Activated B cell treated with CpG ODN at 0.5 μM for 24 hours (primary cell): Measurements from ENCODE around the gene NKX2-2. TPM values are rescaled to one million over a fixed set of nuclear protein-coding genes. Genes with fewer than 3 reads are reported as not detected.

Experiments
- ATAC-seq: fragments of 200-7000 bp; cut with Tn5 transposase; one replicate; pipeline ENCODE4 v1.10.0; 2021; ENCODE audit warnings: low read depth, mild to moderate bottlenecking, moderate library complexity
- CTCF ChIA-PET: fragments of 350-600 bp; sonication (Branson Sonifier 250); formaldehyde crosslinking; loops from one replicate; lab custom pipeline; 2021; ENCODE audit warnings: antibody characterized with exemption; lab: Charles Lee
- POLR2A ChIA-PET: fragments of 350-600 bp; sonication (Branson Sonifier 250); formaldehyde crosslinking; loops from one replicate; lab custom pipeline; 2021; ENCODE audit warnings: antibody characterized with exemption; lab: Charles Lee
- DNase-seq: peaks from one replicate; pipeline ENCODE4 v3.0.0; 2022
- H3K27ac Mint-ChIP-seq: one replicate; pipeline ENCODE4 v1.8.0; 2020; ENCODE audit warnings: mixed read lengths
- H3K27me3 Mint-ChIP-seq: one replicate; pipeline ENCODE4 v1.8.0; 2021; ENCODE audit warnings: mixed read lengths
- H3K36me3 Mint-ChIP-seq: one replicate; pipeline ENCODE4 v1.8.0; 2021; ENCODE audit warnings: low read depth, mixed read lengths
- H3K4me1 Mint-ChIP-seq: one replicate; pipeline ENCODE4 v1.8.0; 2021; ENCODE audit warnings: mixed read lengths
- H3K4me3 Mint-ChIP-seq: one replicate; pipeline ENCODE4 v1.8.0; 2020; ENCODE audit warnings: mild to moderate bottlenecking, mixed read lengths
- H3K9me3 Mint-ChIP-seq: one replicate; pipeline ENCODE4 v1.8.0; 2020; ENCODE audit warnings: mixed read lengths
- intact Hi-C: fragments of 100-400 bp; cut with micrococcal nuclease; formaldehyde crosslinking; loops from one replicate; pipeline ENCODE4 v1.15.1; 2024
- total RNA-seq: library from RNA; stranded (reverse); gene quantifications from 2 replicates; pipeline ENCODE4 v1.2.3, GENCODE V29; 2022
- TF ChIP-seq, protein P1 (sequence below): fragments of 200-600 bp; IDR thresholded peaks from one replicate; pipeline ENCODE4 v1.8.0; 2022; ENCODE audit warnings: antibody characterized with exemption, mild to moderate bottlenecking

Gene NKX2-2
- total RNA-seq, 1 donor from 2014 or later = not detected

DNA sequence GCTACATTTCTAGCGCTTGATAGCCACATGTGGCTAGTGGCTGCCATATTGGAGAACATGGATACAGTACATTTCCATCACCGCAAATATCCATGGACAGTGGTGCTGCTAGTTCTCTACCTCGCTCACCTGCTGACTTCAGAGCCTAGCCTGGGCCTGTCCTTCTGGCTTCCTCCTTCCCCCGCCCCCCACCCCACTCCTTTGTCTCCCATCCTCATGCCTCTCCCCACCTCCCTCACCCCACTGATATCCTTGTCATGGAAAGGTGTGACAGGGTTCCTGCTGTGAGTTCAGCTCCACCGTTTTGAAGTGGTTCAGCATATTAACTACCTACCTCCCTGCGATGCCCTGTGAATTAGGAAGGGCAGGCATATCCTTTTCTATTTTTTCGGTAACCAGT lies 14.2 kb downstream of the NKX2-2 start:
- peaks cover under 1% of the 10 kb centered on the region for H3K4me1 Mint-ChIP-seq
- intact Hi-C loops = loop anchor here (10.0 kb wide), 1 partner anchor 835 kb away; no protein-coding TSS in a partner anchor
- DNase-seq (no peak), ATAC-seq (no peak)
- ChIA-PET POLR2A (no interaction called here), CTCF (no interaction called here)
- no peak overlapping the region for H3K4me3 Mint-ChIP-seq
- TF ChIP-seq, protein P1, sequence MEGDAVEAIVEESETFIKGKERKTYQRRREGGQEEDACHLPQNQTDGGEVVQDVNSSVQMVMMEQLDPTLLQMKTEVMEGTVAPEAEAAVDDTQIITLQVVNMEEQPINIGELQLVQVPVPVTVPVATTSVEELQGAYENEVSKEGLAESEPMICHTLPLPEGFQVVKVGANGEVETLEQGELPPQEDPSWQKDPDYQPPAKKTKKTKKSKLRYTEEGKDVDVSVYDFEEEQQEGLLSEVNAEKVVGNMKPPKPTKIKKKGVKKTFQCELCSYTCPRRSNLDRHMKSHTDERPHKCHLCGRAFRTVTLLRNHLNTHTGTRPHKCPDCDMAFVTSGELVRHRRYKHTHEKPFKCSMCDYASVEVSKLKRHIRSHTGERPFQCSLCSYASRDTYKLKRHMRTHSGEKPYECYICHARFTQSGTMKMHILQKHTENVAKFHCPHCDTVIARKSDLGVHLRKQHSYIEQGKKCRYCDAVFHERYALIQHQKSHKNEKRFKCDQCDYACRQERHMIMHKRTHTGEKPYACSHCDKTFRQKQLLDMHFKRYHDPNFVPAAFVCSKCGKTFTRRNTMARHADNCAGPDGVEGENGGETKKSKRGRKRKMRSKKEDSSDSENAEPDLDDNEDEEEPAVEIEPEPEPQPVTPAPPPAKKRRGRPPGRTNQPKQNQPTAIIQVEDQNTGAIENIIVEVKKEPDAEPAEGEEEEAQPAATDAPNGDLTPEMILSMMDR = no peak
- H3K27me3 Mint-ChIP-seq = peaks cover 48% of the 10 kb centered on the region
- no peaks in the 10 kb centered on the region for H3K9me3 Mint-ChIP-seq
- no peak overlapping the region for H3K27ac Mint-ChIP-seq
- no peaks in the 10 kb centered on the region for H3K36me3 Mint-ChIP-seq

DNA sequence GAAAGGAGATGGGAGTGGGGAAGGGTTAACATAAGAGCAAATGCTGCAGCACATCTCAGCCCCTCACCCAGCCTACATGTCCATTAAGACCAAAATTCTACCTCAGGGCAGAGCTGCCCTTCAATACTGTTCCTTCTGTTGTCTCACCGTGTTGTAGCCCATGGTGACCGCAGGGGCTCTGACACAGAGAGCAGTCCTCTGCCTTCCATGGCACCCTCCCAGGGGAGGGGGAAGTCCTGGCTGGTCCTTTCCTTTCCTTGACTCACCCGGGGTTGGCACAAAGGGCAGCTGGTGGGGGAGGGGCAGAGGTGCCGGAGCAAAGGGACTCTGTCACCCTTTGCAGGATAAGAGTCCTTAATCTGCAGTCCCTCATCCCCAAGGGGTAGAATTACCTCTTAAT lies 15.2 kb downstream of the NKX2-2 start:
- ChIA-PET POLR2A (no interaction called here), CTCF (no interaction called here)
- H3K9me3 Mint-ChIP-seq = no peaks in the 10 kb centered on the region
- DNase-seq (no peak), ATAC-seq (no peak)
- no peaks in the 10 kb centered on the region for H3K4me1 Mint-ChIP-seq
- intact Hi-C loops = no loop called here
- no peak overlapping the region for H3K4me3 Mint-ChIP-seq
- TF ChIP-seq, protein P1 = no peak
- no peak overlapping the region for H3K27ac Mint-ChIP-seq
- H3K27me3 Mint-ChIP-seq = peaks cover 42% of the 10 kb centered on the region
- H3K36me3 Mint-ChIP-seq = no peaks in the 10 kb centered on the region

DNA sequence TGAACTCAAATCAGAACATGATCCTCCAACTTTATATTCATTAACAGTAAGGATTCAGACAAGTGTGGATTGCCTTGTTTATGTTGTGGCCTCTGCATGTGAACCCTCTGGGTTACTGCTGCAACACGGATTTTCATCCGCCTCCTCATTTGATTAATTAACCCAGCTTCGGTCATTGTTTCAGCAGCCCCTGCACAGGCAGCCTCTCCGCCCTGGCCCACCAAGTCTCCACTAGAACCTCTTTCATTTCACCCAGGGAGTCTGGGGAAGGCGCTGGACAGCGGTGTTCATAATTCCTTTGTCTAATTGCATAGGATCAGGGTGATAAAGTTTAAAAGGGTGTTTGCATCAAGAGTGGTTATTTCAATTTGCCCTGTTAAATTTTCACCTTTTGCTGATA lies 15.7 kb downstream of the NKX2-2 start:
- no peaks in the 10 kb centered on the region for H3K9me3 Mint-ChIP-seq
- intact Hi-C loops = no loop called here
- H3K27me3 Mint-ChIP-seq = peaks cover 40% of the 10 kb centered on the region
- DNase-seq (no peak), ATAC-seq (no peak)
- H3K27ac Mint-ChIP-seq = no peak overlapping the region
- TF ChIP-seq, protein P1 = no peak
- ChIA-PET POLR2A (no interaction called here), CTCF (no interaction called here)
- no peaks in the 10 kb centered on the region for H3K4me1 Mint-ChIP-seq
- H3K36me3 Mint-ChIP-seq = no peaks in the 10 kb centered on the region
- no peak overlapping the region for H3K4me3 Mint-ChIP-seq

DNA sequence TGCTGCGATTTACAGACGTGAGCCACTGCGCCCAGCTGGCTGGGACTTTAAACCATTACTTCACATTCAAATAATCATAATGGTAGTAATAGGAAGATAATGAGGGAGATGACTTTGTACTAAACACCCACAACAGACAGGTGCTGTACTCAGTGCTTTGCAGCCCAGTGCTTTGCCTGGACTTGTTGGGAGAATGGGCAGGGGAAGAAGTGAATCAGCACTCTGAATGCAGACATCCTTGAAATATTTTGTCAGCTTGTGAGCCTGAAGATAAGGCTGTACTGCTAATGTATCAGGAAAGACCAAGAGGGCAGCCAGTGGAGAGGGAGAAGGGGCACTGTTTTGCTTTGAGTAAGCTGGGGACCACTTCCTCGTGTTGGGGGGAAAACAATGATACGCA lies 17.4 kb downstream of the NKX2-2 start:
- Mint-ChIP-seq H3K27me3 (peaks cover 41% of the 10 kb centered on the region), H3K36me3 (no peaks in the 10 kb centered on the region), H3K4me3 (no peak overlapping the region), H3K27ac (no peak overlapping the region), H3K9me3 (no peaks in the 10 kb centered on the region), H3K4me1 (no peaks in the 10 kb centered on the region)
- CTCF ChIA-PET = no interaction called here
- ATAC-seq (no peak), DNase-seq (no peak)
- intact Hi-C loops = no loop called here
- POLR2A ChIA-PET = no interaction called here
- TF ChIP-seq, protein P1 = no peak

GRCh38 chr20:21493049-21493448 lies 20.8 kb downstream of the NKX2-2 start:
- H3K9me3 Mint-ChIP-seq = no peaks in the 10 kb centered on the region
- no peaks in the 10 kb centered on the region for H3K36me3 Mint-ChIP-seq
- intact Hi-C loops = no loop called here
- DNase-seq = no peak
- no peaks in the 10 kb centered on the region for H3K4me1 Mint-ChIP-seq
- no peak for ATAC-seq
- H3K27me3 Mint-ChIP-seq = peaks cover 31% of the 10 kb centered on the region
- no peak overlapping the region for H3K4me3 Mint-ChIP-seq
- ChIA-PET CTCF (no interaction called here), POLR2A (no interaction called here)
- TF ChIP-seq, protein P1 = no peak
- no peak overlapping the region for H3K27ac Mint-ChIP-seq
